Right ventricle myocardium inferior (tissue), 1 donor: ENCODE results near the gene KIF6. TPM values are rescaled to one million over a fixed set of nuclear protein-coding genes. Genes with fewer than 3 reads are reported as not detected.

Experiments used
- ATAC-seq: fragments of 200-7000 bp; cut with Tn5 transposase; one replicate; pipeline ENCODE4 v1.9.1; 2020; ENCODE audit warnings: mild to moderate bottlenecking, moderate library complexity
- DNase-seq: peaks from one replicate; pipeline ENCODE4 v3.0.0; 2021; ENCODE audit errors: missing footprints
- intact Hi-C: fragments of 100-400 bp; cut with DNase I; formaldehyde crosslinking; loops from one replicate; pipeline ENCODE4 v1.11.0; 2022
- total RNA-seq: library from RNA; stranded (reverse); fragmentation: NEBNext Ultra II Directional; extraction: Animal tissue kit (Norgen Biotek cat#: 25700); gene quantifications from one replicate; pipeline ENCODE4 v1.2.1, GENCODE V29; 2021
- donor health status: DM: no; HTN: yes; CAD: no; lungs with severe emphysema.

The KIF6 gene
- total RNA-seq, 1 donor from 2014 or later, result 0.16 TPM

- intact Hi-C loops, result no loop called here
- DNase-seq (no peak), ATAC-seq (no peak)
These were observed 397.7 kb downstream of the KIF6 start for GRCh38 chr6:39327507-39327906.

GRCh38 chr6:39322306-39322850 is 402.8 kb downstream of the KIF6 start, which contains the start of gene KCNK16:
TSS of gene KCNK16 (minus strand) at chr6:39322702. CDS start at chr6:39322540, 162 bp downstream.
- no peak for DNase-seq

GRCh38 chr6:39321761-39322160 is 403.4 kb downstream of the KIF6 start:
- no peak for ATAC-seq
- intact Hi-C loops, result no loop called here
- no peak for DNase-seq

More at GRCh38 chr6:39322306-39322850, 402.8 kb downstream of the KIF6 start, which contains the start of gene KCNK16:
- intact Hi-C loops, result no loop called here
- ATAC-seq, result no peak

GRCh38 chr6:39320363-39320984 is 404.7 kb downstream of the KIF6 start:
- ATAC-seq (peak; percentile 8), DNase-seq (no peak)
- intact Hi-C loops, result no loop called here

GRCh38 chr6:39319621-39320362 is 405.4 kb downstream of the KIF6 start:
- ATAC-seq, result peak; percentile 12
- intact Hi-C loops, result no loop called here
- no peak for DNase-seq

GRCh38 chr6:39317256-39317655 is 408.0 kb downstream of the KIF6 start:
- intact Hi-C loops, result no loop called here
- no peak for DNase-seq

GRCh38 chr6:39314273-39314795 is 410.9 kb downstream of the KIF6 start, which contains the start of gene KCNK17:
TSS of gene KCNK17 (minus strand) at chr6:39314419. CDS start at chr6:39314320, 99 bp downstream.
- intact Hi-C loops, result no loop called here
- no peak for DNase-seq
- ATAC-seq, result no peak

More at GRCh38 chr6:39317256-39317655, 408.0 kb downstream of the KIF6 start:
- ATAC-seq, result no peak

GRCh38 chr6:39313526-39314272 is 411.5 kb downstream of the KIF6 start:
- intact Hi-C loops, result no loop called here
- no peak for DNase-seq
- ATAC-seq, result no peak

GRCh38 chr6:39312912-39313525 is 412.2 kb downstream of the KIF6 start:
- ATAC-seq, result peak; percentile 8
- intact Hi-C loops, result no loop called here
- DNase-seq, result no peak

GRCh38 chr6:39310542-39310941 is 414.7 kb downstream of the KIF6 start:
- DNase-seq (no peak), ATAC-seq (no peak)
- intact Hi-C loops, result loop anchor here (2.0 kb wide), 1 partner anchor 438 kb away; no protein-coding TSS in a partner anchor

GRCh38 chr6:39309942-39310531 is 415.2 kb downstream of the KIF6 start:
- ATAC-seq, result peak; percentile 72
- peak; percentile 81 for DNase-seq
- intact Hi-C loops, result loop anchor here (2.0 kb wide), 1 partner anchor 437 kb away; no protein-coding TSS in a partner anchor

- ATAC-seq (no peak), DNase-seq (no peak)
- intact Hi-C loops, result no loop called here
These were observed 417.7 kb downstream of the KIF6 start for GRCh38 chr6:39307462-39307861.

GRCh38 chr6:39304951-39305350 is 420.3 kb downstream of the KIF6 start:
- ATAC-seq (no peak), DNase-seq (no peak)
- intact Hi-C loops, result loop anchor here (5.0 kb wide), 1 partner anchor 218 kb away; no protein-coding TSS in a partner anchor

GRCh38 chr6:39303425-39304153 is 421.6 kb downstream of the KIF6 start:
- DNase-seq (no peak), ATAC-seq (no peak)
- intact Hi-C loops, result loop anchor here (2.0 to 5.0 kb wide), 3 partner anchors 137 to 331 kb away; no protein-coding TSS in a partner anchor

GRCh38 chr6:39302669-39303424 is 422.4 kb downstream of the KIF6 start:
- intact Hi-C loops, result loop anchor here (2.0 to 5.0 kb wide), 3 partner anchors 136 to 330 kb away; no protein-coding TSS in a partner anchor
- ATAC-seq, result peak; percentile 85
- DNase-seq, result peak; percentile 89

GRCh38 chr6:39302011-39302410 is 423.2 kb downstream of the KIF6 start:
- no peak for ATAC-seq
- intact Hi-C loops, result loop anchor here (2.0 to 5.0 kb wide), 3 partner anchors 135 to 329 kb away; no protein-coding TSS in a partner anchor
- DNase-seq, result no peak
